HL-60 (cell line): Measurements from ENCODE around the gene BET1.

Experiments used
- CTCF ChIP-seq: IDR thresholded peaks from one replicate; pipeline ENCODE4 v1.5.1; 2011; ENCODE audit warnings: low read length, control low read depth, inconsistent platforms; ENCODE audit not compliant: insufficient read depth
- POLR2AphosphoS5 ChIP-seq: IDR thresholded peaks from 2 replicates; pipeline ENCODE4 v1.6.1; 2012; ENCODE audit warnings: low read depth

- TF ChIP-seq CTCF (no peak), POLR2AphosphoS5 (no peak)
Measured at GRCh38 chr7:93968911-93969620, 35.1 kb downstream of the BET1 start.
